CD4-positive, CD25-positive, alpha-beta regulatory T cell (primary cell): ENCODE results near the gene LUZP2. TPM values are rescaled to one million over a fixed set of nuclear protein-coding genes. Genes with fewer than 3 reads are reported as not detected.

ENCODE experiments used
- ATAC-seq, 2 donors: fragments of 150-1000 bp; cut with Tn5 transposase; one replicate each; pipeline ENCODE4 v1.10.0; 2021; ENCODE audit warnings: low read depth in 2 of 2, moderate number of reproducible peaks in 2 of 2, moderate library complexity in 1 of 2
- DNase-seq, 3 donors: peaks; one replicate each; pipeline versions ENCODE4 v3.0.0 to v3.0.0-alpha.2; 2012 to 2022; ENCODE audit warnings: mixed read lengths in 1 of 3
- H3K27ac ChIP-seq: one replicate; pipeline ENCODE4 v1.7.0; 2013; ENCODE audit warnings: mild to moderate bottlenecking, low read length; ENCODE audit not compliant: insufficient read depth, poor library complexity, severe bottlenecking
- H3K27me3 ChIP-seq: one replicate; pipeline ENCODE4 v1.7.0; 2013; ENCODE audit warnings: low read length; ENCODE audit not compliant: control insufficient read depth, insufficient read depth
- H3K36me3 ChIP-seq: one replicate; pipeline ENCODE4 v1.7.0; 2013; ENCODE audit warnings: mild to moderate bottlenecking, low read length, moderate library complexity; ENCODE audit not compliant: control insufficient read depth, insufficient read depth
- H3K4me1 ChIP-seq: 2 replicates; pipeline ENCODE4 v1.7.0; 2013; ENCODE audit warnings: mild to moderate bottlenecking, low read length; ENCODE audit not compliant: insufficient read depth, control insufficient read depth, poor library complexity, severe bottlenecking
- H3K4me3 ChIP-seq: one replicate; pipeline ENCODE4 v1.7.0; 2013; ENCODE audit warnings: low read depth, mild to moderate bottlenecking, low read length, moderate library complexity
- H3K9me3 ChIP-seq, 2 experiments: 1 replicate in 1 of 2; 2 replicates in 1 of 2; pipeline ENCODE4 v1.7.0; 2013; ENCODE audit warnings: low read length in 2 of 2, mild to moderate bottlenecking in 1 of 2, moderate library complexity in 1 of 2; ENCODE audit not compliant: control insufficient read depth in 2 of 2
- H3K27ac Mint-ChIP-seq, 3 donors: one replicate each; pipeline ENCODE4 v1.8.0; 2020 to 2022; ENCODE audit warnings: mild to moderate bottlenecking in 3 of 3, mixed read lengths in 3 of 3, moderate library complexity in 2 of 3
- H3K27me3 Mint-ChIP-seq: one replicate; pipeline ENCODE4 v1.8.0; 2022; ENCODE audit warnings: mild to moderate bottlenecking, mixed read lengths
- H3K36me3 Mint-ChIP-seq: one replicate; pipeline ENCODE4 v1.8.0; 2020; ENCODE audit warnings: mixed read lengths
- H3K4me1 Mint-ChIP-seq, 4 donors: one replicate each; pipeline ENCODE4 v1.8.0; 2020 to 2022; ENCODE audit warnings: mixed read lengths in 4 of 4, mild to moderate bottlenecking in 1 of 4
- H3K4me3 Mint-ChIP-seq, 4 donors: one replicate each; pipeline ENCODE4 v1.8.0; 2020 to 2022; ENCODE audit warnings: mild to moderate bottlenecking in 4 of 4, mixed read lengths in 4 of 4, moderate library complexity in 3 of 4
- H3K9me3 Mint-ChIP-seq, 7 donors: one replicate each; pipeline ENCODE4 v1.8.0; 2020 to 2022; ENCODE audit warnings: mixed read lengths in 7 of 7, mild to moderate bottlenecking in 3 of 7, moderate library complexity in 2 of 7
- polyA plus RNA-seq, 4 donors: library from polyadenylated mRNA; unstranded; fragments of 300-500 nt; fragmentation: Illumina TruSeq; gene quantifications; one replicate each; pipeline ENCODE4 v1.2.3, GENCODE V29; 2021
- total RNA-seq: library from RNA; stranded (reverse); gene quantifications from one replicate; pipeline ENCODE4 v1.2.3, GENCODE V29; 2022

Gene LUZP2
- total and polyA plus RNA-seq, 5 donors from 2014 or later = not detected

DNA sequence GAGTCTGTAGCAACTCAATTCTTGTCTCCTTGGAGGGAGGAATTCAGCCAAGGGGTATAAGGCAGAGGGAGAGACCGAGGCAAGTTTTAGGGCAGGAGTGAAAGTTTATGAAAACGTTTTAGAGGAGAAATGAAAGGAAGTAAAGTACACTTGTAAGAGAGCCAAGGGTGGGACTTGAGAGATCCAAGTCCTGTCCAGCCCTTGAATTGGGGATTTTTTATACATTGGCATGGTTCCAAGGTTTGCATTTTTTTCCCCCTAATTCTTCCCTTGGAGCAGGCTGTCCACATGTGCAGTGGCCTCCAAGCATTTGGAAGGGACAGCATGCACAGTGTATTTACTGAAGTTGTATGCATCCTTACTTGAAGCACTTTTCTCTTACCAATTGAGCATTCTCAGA lies 192.1 kb downstream of the LUZP2 start:
- no peak overlapping the region for H3K4me3 Mint-ChIP-seq
- Histone ChIP-seq H3K4me3 (no peak overlapping the region), H3K4me1 (no peaks in the 10 kb centered on the region), H3K9me3 (peaks cover 0 to 8% of the 10 kb centered on the region in 2 experiments), H3K27ac (no peak overlapping the region), H3K27me3 (no peaks in the 10 kb centered on the region), H3K36me3 (no peaks in the 10 kb centered on the region)
- no peaks in the 10 kb centered on the region for H3K4me1 Mint-ChIP-seq
- no peaks in the 10 kb centered on the region for H3K27me3 Mint-ChIP-seq
- ATAC-seq (no peak), DNase-seq (no peak)
- H3K9me3 Mint-ChIP-seq = peaks cover 4 to 16% (median 8%) of the 10 kb centered on the region in 7 donors
- no peaks in the 10 kb centered on the region for H3K36me3 Mint-ChIP-seq
- H3K27ac Mint-ChIP-seq = no peak overlapping the region

DNA sequence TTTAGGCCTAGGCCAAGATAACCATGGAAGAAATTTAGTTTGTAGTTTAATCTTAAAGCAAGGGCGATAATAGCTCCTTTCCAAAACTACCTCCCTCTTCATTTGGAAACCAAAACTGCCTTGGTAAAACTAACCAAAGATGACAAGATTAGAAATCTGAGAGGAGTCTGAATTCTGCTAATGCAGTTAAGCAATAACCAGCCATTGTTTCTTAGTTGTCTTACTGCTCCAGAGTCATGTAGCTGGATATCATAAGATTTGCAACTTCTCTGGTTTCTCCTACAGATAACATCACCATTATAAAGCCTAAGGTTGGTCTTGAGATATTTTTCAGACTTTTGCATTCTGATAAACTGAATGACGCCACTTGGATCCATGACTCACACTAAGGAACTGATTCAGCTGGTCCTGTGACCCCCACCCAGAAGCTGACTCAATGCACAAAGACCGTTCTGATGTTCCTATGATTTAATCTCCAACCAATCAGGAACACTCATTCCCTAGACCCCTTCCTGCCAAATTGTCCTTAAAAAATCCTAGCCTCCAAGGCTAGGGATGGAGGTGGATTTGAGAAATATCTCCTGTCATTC lies 200.8 kb downstream of the LUZP2 start:
- no peaks in the 10 kb centered on the region for H3K27me3 ChIP-seq
- H3K36me3 ChIP-seq = no peaks in the 10 kb centered on the region
- DNase-seq (no peak), ATAC-seq (no peak)
- H3K9me3 Mint-ChIP-seq = peaks cover 2 to 34% (median 4%) of the 10 kb centered on the region in 7 donors
- no peaks in the 10 kb centered on the region for H3K27me3 Mint-ChIP-seq
- no peaks in the 10 kb centered on the region for H3K4me1 ChIP-seq
- H3K36me3 Mint-ChIP-seq = no peaks in the 10 kb centered on the region
- no peaks in the 10 kb centered on the region for H3K4me1 Mint-ChIP-seq
- no peak overlapping the region for H3K27ac Mint-ChIP-seq
- H3K4me3 ChIP-seq = no peak overlapping the region
- H3K4me3 Mint-ChIP-seq = no peak overlapping the region
- peaks cover 0 to 5% of the 10 kb centered on the region in 2 experiments for H3K9me3 ChIP-seq
- H3K27ac ChIP-seq = no peak overlapping the region

DNA sequence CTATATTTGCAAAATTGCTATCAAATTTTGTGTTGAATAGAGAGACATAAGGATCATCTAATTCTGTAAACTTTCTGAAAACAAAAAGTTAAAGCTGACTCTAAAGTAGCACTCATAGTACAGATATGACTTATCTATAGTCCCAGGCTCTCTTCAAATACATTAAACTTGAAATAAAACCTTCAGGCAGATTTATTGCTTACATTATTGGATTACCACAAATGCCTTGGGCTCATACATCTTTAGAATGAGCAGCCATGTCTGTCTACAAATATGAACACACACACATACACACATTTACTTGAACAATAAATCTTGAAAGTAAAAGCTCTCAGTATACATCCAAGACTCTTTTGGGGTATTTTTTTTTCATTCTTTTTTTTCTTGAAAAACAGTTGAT lies 207.9 kb downstream of the LUZP2 start:
- no peak for DNase-seq
- Histone ChIP-seq H3K4me1 (no peaks in the 10 kb centered on the region), H3K9me3 (peaks cover 8 to 11% of the 10 kb centered on the region in 2 experiments), H3K4me3 (no peak overlapping the region), H3K27ac (no peak overlapping the region), H3K36me3 (no peaks in the 10 kb centered on the region), H3K27me3 (no peaks in the 10 kb centered on the region)
- H3K27me3 Mint-ChIP-seq = no peaks in the 10 kb centered on the region
- H3K36me3 Mint-ChIP-seq = no peaks in the 10 kb centered on the region
- no peak overlapping the region for H3K27ac Mint-ChIP-seq
- no peak for ATAC-seq
- H3K4me3 Mint-ChIP-seq = no peak overlapping the region
- peaks cover 3 to 42% (median 10%) of the 10 kb centered on the region in 7 donors for H3K9me3 Mint-ChIP-seq
- no peaks in the 10 kb centered on the region for H3K4me1 Mint-ChIP-seq

DNA sequence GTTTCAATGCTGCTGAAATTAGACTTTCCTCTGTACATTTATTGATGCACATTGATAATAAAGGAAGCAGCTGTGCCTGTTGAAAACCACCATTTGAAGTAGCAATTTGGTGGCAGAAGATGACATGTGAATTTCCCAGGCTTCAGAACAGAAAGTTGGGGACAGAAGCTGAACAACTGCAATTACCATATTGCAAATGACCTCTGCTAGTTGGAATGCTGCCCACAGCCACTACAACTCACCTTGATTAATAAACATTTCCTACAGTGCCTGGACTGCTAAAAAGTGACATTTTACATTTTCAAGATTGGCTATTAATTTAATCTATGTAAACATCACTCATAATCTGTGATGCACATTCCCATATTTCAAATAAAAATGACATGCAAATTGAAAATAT lies 208.6 kb downstream of the LUZP2 start:
- Histone ChIP-seq H3K27me3 (no peaks in the 10 kb centered on the region), H3K9me3 (peaks cover 8 to 15% of the 10 kb centered on the region in 2 experiments), H3K4me1 (no peaks in the 10 kb centered on the region), H3K4me3 (no peak overlapping the region), H3K27ac (no peak overlapping the region), H3K36me3 (no peaks in the 10 kb centered on the region)
- no peak for ATAC-seq
- Mint-ChIP-seq H3K27me3 (no peaks in the 10 kb centered on the region), H3K4me1 (no peaks in the 10 kb centered on the region), H3K4me3 (peak overlapping the region in 1 of 4 donors; percentile 75), H3K36me3 (no peaks in the 10 kb centered on the region), H3K27ac (no peak overlapping the region), H3K9me3 (peaks cover 3 to 42% (median 10%) of the 10 kb centered on the region in 7 donors)
- DNase-seq = no peak

DNA sequence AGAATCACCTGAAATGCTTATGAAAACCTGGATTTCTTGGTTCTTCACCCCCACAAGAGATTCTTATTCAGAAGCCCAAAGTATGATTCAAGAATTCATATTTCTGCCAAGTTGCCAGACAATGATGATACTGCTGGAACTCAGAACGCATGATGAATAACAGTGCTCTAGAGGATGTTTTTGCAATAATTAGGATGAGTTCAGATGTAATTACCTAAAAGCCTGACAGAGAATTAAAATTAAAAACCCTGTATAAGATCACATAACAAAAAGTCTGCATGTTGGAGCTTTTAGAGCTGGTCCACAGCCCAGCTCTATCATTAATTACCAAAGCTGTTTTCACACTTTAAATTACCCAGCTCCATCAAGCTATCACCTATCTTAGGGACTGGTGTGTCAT lies 211.8 kb downstream of the LUZP2 start:
- Histone ChIP-seq H3K9me3 (peaks cover 10 to 11% of the 10 kb centered on the region in 2 experiments), H3K4me3 (no peak overlapping the region), H3K27ac (no peak overlapping the region), H3K36me3 (no peaks in the 10 kb centered on the region), H3K4me1 (no peaks in the 10 kb centered on the region), H3K27me3 (no peaks in the 10 kb centered on the region)
- Mint-ChIP-seq H3K4me3 (no peak overlapping the region), H3K4me1 (no peaks in the 10 kb centered on the region), H3K36me3 (no peaks in the 10 kb centered on the region), H3K27ac (no peak overlapping the region), H3K27me3 (no peaks in the 10 kb centered on the region), H3K9me3 (peaks cover 0 to 23% (median 8%) of the 10 kb centered on the region in 7 donors)
- no peak for DNase-seq
- no peak for ATAC-seq

DNA sequence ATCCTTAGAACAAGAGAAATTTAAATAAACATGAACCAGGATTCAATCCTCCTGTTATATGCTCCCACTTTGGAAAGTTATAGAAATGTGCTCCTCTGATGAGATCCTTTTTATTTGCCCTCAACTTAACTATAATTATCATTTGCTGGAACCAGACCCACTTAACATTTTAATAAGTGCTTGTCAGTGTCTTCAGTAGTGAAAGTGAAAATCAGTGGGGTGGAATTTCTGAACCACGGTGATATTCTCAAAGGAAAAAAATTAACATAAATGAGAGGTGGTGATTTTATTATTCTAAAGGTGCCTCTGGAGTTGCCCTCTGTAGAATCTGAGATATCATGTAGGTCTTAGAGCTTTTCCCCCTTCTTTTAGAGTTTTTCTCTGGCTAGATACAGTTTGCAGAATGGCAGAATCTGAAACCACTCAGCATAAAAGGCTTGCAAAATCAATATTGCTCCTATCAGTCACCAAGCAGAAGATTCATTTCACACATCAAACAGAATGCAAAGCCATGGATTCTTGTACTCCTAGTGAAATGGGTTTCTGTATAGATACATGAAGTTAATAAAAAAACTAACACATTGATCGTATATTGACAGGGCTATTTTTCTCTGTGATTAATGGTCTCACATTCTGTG lies 213.2 kb downstream of the LUZP2 start:
- Mint-ChIP-seq H3K9me3 (peaks cover 0 to 23% (median 8%) of the 10 kb centered on the region in 7 donors), H3K4me3 (no peak overlapping the region), H3K4me1 (no peaks in the 10 kb centered on the region), H3K36me3 (no peaks in the 10 kb centered on the region), H3K27ac (no peak overlapping the region), H3K27me3 (no peaks in the 10 kb centered on the region)
- no peaks in the 10 kb centered on the region for H3K36me3 ChIP-seq
- H3K27me3 ChIP-seq = no peaks in the 10 kb centered on the region
- H3K4me3 ChIP-seq = no peak overlapping the region
- H3K27ac ChIP-seq = no peak overlapping the region
- ATAC-seq (no peak), DNase-seq (no peak)
- no peaks in the 10 kb centered on the region for H3K4me1 ChIP-seq
- peaks cover 10 to 11% of the 10 kb centered on the region in 2 experiments for H3K9me3 ChIP-seq

DNA sequence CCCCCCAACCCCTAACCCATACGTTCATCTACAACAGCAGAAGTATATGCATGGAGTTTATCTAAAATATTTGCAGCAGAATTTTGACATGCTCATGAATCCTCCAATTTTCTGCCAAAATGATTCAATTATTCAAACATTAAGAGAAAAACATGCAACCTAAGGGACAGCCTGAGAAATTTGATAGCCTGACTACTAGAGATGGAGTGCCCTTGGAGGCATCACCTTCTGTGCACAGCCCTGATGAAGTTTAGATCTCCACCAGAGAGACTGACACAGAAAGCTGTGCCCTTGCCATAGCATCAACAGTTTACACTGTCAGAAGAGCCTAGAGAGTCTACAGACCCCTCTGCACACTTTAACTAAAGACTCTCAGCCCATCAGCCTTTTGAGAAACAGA lies 217.7 kb downstream of the LUZP2 start:
- Histone ChIP-seq H3K4me3 (no peak overlapping the region), H3K27ac (no peak overlapping the region), H3K9me3 (peaks cover 2 to 4% of the 10 kb centered on the region in 2 experiments), H3K36me3 (no peaks in the 10 kb centered on the region), H3K27me3 (no peaks in the 10 kb centered on the region), H3K4me1 (no peaks in the 10 kb centered on the region)
- H3K9me3 Mint-ChIP-seq = peaks cover under 1 to 18% (median 10%) of the 10 kb centered on the region in 7 donors
- H3K4me3 Mint-ChIP-seq = no peak overlapping the region
- no peaks in the 10 kb centered on the region for H3K36me3 Mint-ChIP-seq
- no peaks in the 10 kb centered on the region for H3K27me3 Mint-ChIP-seq
- H3K27ac Mint-ChIP-seq = no peak overlapping the region
- ATAC-seq (no peak), DNase-seq (no peak)
- no peaks in the 10 kb centered on the region for H3K4me1 Mint-ChIP-seq

DNA sequence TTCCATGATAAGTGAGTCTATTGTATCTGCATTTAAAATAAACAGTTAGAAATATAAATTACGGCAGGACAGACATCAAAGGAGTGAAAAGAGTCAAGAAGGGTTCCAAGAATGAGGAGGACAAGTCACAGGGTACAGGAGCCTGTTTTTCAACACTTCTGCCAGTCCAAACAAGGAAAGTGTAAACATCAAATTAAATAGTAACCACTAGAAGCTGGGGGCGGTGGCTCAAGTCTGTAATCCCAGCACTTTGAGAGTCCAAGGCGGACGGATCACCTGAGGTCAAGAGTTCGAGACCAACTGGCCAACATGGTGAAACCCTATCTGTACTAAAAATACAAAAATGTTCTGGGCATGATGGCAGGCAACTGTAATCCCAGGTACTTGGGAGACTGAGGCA lies 219.6 kb downstream of the LUZP2 start:
- no peak for DNase-seq
- Mint-ChIP-seq H3K4me1 (no peaks in the 10 kb centered on the region), H3K27me3 (no peaks in the 10 kb centered on the region), H3K9me3 (peaks cover 2 to 20% (median 10%) of the 10 kb centered on the region in 7 donors), H3K36me3 (no peaks in the 10 kb centered on the region), H3K4me3 (no peak overlapping the region), H3K27ac (no peak overlapping the region)
- Histone ChIP-seq H3K4me1 (no peaks in the 10 kb centered on the region), H3K9me3 (peaks cover 0 to 2% of the 10 kb centered on the region in 2 experiments), H3K4me3 (no peak overlapping the region), H3K36me3 (no peaks in the 10 kb centered on the region), H3K27ac (no peak overlapping the region), H3K27me3 (no peaks in the 10 kb centered on the region)
- no peak for ATAC-seq
